Kidney (tissue), 14 donors: ENCODE data around the gene SLC41A3. TPM values are rescaled to one million over a fixed set of nuclear protein-coding genes. Genes with fewer than 3 reads are reported as not detected.

Experiments used
- DNase-seq, 5 donors: peaks; one replicate each; pipeline ENCODE4 v3.0.0-alpha.2; 2013 to 2020
- FAIRE-seq: peaks from 2 replicates; lab custom pipeline; 2012; peaks lifted over from hg19 to GRCh38; lab: Jason Lieb, UNC
- H3K27ac ChIP-seq, 2 donors: one replicate each; pipeline ENCODE4 v1.7.0; 2013; ENCODE audit warnings: low read depth in 2 of 2, low read length in 2 of 2, inconsistent platforms in 1 of 2
- H3K27me3 ChIP-seq: one replicate; pipeline ENCODE4 v1.7.1; 2013; ENCODE audit warnings: low read length, inconsistent platforms; ENCODE audit not compliant: control insufficient read depth, insufficient read depth
- H3K36me3 ChIP-seq, 3 donors: one replicate each; pipeline versions ENCODE4 v1.7.0 to v1.7.1; 2013; ENCODE audit warnings: low read length in 3 of 3, control low read depth in 1 of 3, inconsistent platforms in 1 of 3; ENCODE audit not compliant: insufficient read depth in 3 of 3, control insufficient read depth in 2 of 3
- H3K4me1 ChIP-seq, 3 donors: one replicate each; pipeline versions ENCODE4 v1.7.0 to v1.7.1; 2013; ENCODE audit warnings: low read length in 3 of 3, inconsistent platforms in 1 of 3, low read depth in 1 of 3; ENCODE audit not compliant: control insufficient read depth in 2 of 3, insufficient read depth in 2 of 3
- H3K4me3 ChIP-seq, 3 donors: one replicate each; pipeline versions ENCODE4 v1.7.0 to v1.8.1; 2013; ENCODE audit warnings: low read length in 3 of 3, control low read depth in 1 of 3, inconsistent platforms in 1 of 3
- H3K9ac ChIP-seq, 3 donors: one replicate each; pipeline versions ENCODE4 v1.7.0 to v1.7.1; 2013; ENCODE audit warnings: low read length in 3 of 3, control low read depth in 1 of 3, inconsistent platforms in 1 of 3
- H3K9me3 ChIP-seq, 3 donors: one replicate each; pipeline versions ENCODE4 v1.7.0 to v1.7.1; 2013; ENCODE audit warnings: low read length in 3 of 3, control low read depth in 1 of 3, inconsistent platforms in 1 of 3; ENCODE audit not compliant: control insufficient read depth in 2 of 3, insufficient read depth in 1 of 3
- CTCF ChIP-seq: IDR thresholded peaks from 3 replicates; pipeline ENCODE4 v1.5.1; 2012; ENCODE audit warnings: mild to moderate bottlenecking, moderate library complexity, borderline replicate concordance; ENCODE audit not compliant: insufficient read depth; ENCODE audit errors: extremely low read depth
- intact Hi-C: fragments of 100-400 bp; cut with DNase I; formaldehyde crosslinking; loops from one replicate; pipeline ENCODE4 v1.11.1; 2022
- polyA plus RNA-seq: library from polyadenylated mRNA; stranded (reverse); fragments of 350-450 nt; fragmentation: Illumina TruSeq; extraction: RNeasy Lipid Tissue Mini Kit (QIAGEN cat#74804); gene quantifications from one replicate; pipeline ENCODE4 v1.2.3, GENCODE V29; 2014; ENCODE audit warnings: low read depth, low replicate concordance; ENCODE audit not compliant: insufficient read depth
- total RNA-seq: library from RNA; stranded (reverse); fragmentation: NEBNext Ultra II Directional; extraction: Animal tissue kit (Norgen Biotek cat#: 25700); gene quantifications from one replicate; pipeline ENCODE4 v1.2.1, GENCODE V29; 2021
- donor health status: control.
- donor health status: control.
- donor health status: control.
- donor health status: control.
- donor health status: control.
- donor health status: DM: yes; HTN: yes; CAD: no.
- donor health status: Normal renal cell carcinoma (clear cell type).

The SLC41A3 gene
- total and polyA plus RNA-seq, 2 donors from 2014 or later = 31.6 to 74.3 TPM

GRCh38 chr3:126025116-126025729 lies 58.7 kb downstream of the SLC41A3 start:
- Histone ChIP-seq H3K4me1 (no peaks in the 10 kb centered on the region), H3K27me3 (no peaks in the 10 kb centered on the region), H3K27ac (no peak overlapping the region), H3K9me3 (peaks cover 0 to 4% (median 0%) of the 10 kb centered on the region in 3 donors), H3K4me3 (no peak overlapping the region), H3K36me3 (peaks cover 0 to 6% (median 0%) of the 10 kb centered on the region in 3 donors), H3K9ac (no peak overlapping the region)
- no peak for TF ChIP-seq CTCF
- DNase-seq = peak in 1 of 5 donors; percentile 3
- FAIRE-seq = no peak
- intact Hi-C loops = no loop called here

GRCh38 chr3:126024049-126024854 lies 59.7 kb downstream of the SLC41A3 start:
- Histone ChIP-seq H3K4me1 (no peaks in the 10 kb centered on the region), H3K36me3 (peaks cover 0 to 6% (median 0%) of the 10 kb centered on the region in 3 donors), H3K9me3 (peaks cover 0 to 4% (median 0%) of the 10 kb centered on the region in 3 donors), H3K9ac (no peak overlapping the region), H3K27ac (no peak overlapping the region), H3K27me3 (no peaks in the 10 kb centered on the region), H3K4me3 (no peak overlapping the region)
- intact Hi-C loops = no loop called here
- peak in 1 of 5 donors; percentile 4 for DNase-seq
- no peak for FAIRE-seq
- TF ChIP-seq CTCF = no peak

GRCh38 chr3:126023390-126023789 lies 60.5 kb downstream of the SLC41A3 start:
- DNase-seq (peak in 3 of 5 donors; percentile 28 to 47 (median 43)), FAIRE-seq (no peak)
- intact Hi-C loops = no loop called here

More at GRCh38 chr3:126023390-126023789, 60.5 kb downstream of the SLC41A3 start:
- Histone ChIP-seq H3K4me3 (no peak overlapping the region), H3K27ac (no peak overlapping the region), H3K9ac (no peak overlapping the region), H3K9me3 (peaks cover 0 to 4% (median 0%) of the 10 kb centered on the region in 3 donors), H3K27me3 (no peaks in the 10 kb centered on the region), H3K36me3 (peaks cover 0 to 6% (median 0%) of the 10 kb centered on the region in 3 donors), H3K4me1 (no peaks in the 10 kb centered on the region)
- no peak for TF ChIP-seq CTCF
